ENCODE results near the gene PIGZ.
A peak's percentile ranks its signal among the peaks of the same experiment; 100 is the strongest.
"Not testable (repeated sequence)": the region's sequence is repeated elsewhere in the genome, so short reads cannot be mapped to it uniquely, and the experiment has no call there.

Gene PIGZ

DNA sequence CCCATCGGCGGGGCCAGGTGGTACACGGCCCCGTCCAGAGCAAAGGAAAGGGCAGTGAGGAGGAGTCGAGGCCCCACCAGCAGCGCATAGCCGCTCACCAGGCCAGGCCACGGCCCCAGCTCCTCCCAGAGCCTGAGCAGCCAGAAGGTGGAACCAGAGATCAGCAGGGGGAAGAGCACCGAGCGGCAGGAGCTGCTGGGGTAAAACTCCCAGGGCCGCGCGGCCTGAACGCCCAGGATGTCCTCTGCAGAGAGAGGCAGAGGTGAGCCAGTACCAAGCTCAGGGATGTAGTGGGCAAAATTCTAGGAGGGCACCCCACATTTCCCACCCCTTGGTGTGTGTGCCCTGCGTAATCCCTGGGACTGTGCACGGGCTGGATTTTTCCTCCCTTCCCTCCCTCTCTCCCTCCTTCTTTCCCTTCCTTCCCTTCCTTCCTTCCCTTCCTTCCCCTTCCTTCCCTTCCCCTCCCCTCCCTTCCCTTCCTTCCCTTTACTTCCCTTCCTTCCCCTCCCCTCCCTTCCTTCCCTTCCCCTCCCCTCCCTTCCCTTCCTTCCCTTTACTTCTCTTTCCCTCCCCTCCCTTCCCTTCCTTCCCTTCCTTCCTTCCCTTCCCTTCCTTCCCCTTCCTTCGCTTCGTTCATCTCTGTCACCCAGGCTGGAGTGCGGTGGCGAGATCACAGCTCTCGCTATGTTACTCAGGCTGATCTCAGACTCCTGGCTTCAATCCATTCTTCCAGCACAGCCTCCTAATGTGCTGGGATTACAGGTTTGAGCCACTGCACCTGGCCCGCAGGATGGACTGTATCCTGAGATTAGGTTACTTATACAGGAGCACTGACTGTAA is 20.0 kb downstream of the PIGZ start:
- no peak for DNase-seq

DNA sequence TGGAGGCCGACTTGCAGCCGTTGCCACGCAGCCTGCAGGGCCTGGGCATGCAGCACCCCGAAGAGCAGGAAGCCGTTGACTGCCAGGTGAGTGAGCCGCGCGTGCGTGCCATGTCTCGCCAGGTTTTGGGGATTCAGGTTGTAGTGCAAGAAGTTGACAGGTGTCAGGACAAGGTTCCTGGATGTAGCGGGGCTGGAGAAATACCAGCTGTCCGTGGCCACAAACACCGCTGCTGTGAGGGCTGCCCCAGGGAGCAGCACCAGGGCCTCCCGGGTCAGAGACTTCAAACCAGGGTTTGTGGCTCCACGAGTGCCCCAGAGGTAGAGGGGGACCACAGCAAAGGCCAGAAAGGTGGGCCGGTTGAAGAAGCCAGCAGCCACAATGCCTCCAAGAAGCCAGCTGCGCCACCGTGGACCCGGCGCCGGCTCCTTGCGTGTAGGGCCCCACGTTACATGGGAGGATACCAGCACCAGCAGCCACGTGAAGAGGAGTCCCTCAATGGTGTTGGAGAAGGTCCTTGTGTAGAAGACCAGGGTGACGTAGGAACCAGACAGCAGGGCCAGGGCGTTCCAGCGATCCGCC is 20.7 kb downstream of the PIGZ start:
- DNase-seq: no peak

DNA sequence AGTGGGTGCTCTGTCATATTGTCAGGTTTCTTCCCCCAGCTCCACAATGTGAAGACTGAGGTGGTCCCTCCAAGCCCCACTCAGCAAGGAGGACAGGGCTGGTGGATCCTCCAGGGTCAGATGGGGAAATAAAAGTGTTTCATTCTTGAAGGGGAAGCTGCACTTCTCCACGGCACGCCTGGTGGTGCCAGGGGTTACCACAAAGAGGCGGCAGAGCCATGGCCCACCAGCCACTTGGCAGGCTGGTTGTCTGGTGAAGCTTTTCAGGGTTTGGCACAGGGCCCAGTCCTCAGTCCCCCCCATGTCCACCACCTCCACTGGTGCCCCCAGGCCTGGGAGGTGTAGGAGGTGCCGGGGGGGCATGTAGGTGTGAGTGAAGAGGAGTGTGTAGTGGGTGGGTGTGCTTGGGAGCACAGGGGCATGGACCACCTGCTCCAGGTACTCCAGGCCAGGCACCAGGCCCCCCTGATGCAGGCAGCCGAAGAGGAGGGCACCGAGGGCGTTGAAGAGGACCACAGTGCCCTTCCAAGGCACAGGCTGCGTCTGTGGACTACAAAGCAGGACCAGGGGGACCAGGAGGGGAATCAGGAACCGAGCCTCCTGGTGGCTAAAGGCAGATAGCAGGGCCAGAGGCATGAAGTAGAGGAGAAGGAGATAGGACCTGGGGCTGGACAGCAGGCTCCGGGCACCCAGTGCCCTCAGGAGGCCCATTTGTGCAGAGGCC is 21.3 kb downstream of the PIGZ start:
- DNase-seq: no peak

DNA sequence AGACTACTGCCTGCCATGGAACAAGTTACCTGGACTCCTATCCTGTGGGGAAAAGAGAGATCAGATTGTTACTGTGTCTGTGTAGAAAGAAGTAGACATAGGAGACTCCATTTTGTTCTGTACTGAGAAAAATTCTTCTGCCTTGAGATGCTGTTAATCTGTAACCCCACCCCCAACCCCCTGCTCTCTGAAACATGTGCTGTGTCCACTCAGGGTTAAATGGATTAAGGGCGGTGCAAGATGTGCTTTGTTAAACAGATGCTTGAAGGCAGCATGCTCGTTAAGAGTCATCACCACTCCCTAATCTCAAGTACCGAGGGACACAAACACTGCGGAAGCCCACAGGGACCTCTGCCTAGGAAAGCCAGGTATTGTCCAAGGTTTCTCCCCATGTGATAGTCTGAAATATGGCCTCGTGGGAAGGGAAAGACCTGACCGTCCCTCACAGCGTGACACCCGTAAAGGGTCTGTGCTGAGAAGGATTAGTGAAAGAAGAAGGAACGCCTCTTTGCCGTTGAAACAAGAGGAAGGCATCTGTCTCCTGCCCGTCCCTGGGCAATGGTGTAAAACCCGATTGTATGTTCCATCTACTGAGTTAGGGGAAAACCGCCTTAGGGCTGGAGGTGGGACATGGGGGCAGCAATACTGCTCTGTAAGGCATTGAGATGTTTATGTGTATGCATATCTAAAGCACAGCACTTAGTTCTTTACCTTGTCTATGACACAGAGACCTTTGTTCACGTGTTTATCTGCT is 24.4 kb downstream of the PIGZ start:
- not testable (repeated sequence) for DNase-seq

DNA sequence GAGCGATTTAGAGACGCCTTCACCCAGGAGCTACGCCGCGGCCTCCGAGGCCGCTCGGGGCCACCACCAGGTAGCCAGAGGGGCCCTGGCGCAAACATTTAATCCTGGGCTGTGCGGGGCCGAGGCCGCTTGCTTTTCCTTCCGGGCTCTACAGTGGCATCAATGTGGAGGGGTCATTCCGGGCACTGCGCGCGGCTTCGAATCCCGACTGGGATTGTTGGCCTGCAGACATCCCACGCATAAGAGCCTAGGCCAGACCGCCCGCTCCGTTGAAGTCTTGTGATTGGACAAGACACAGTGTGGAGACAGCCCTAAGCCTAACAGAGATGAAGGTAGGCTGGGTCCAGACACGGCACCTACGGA is 25.7 kb downstream of the PIGZ start:
- DNase-seq: no peak

DNA sequence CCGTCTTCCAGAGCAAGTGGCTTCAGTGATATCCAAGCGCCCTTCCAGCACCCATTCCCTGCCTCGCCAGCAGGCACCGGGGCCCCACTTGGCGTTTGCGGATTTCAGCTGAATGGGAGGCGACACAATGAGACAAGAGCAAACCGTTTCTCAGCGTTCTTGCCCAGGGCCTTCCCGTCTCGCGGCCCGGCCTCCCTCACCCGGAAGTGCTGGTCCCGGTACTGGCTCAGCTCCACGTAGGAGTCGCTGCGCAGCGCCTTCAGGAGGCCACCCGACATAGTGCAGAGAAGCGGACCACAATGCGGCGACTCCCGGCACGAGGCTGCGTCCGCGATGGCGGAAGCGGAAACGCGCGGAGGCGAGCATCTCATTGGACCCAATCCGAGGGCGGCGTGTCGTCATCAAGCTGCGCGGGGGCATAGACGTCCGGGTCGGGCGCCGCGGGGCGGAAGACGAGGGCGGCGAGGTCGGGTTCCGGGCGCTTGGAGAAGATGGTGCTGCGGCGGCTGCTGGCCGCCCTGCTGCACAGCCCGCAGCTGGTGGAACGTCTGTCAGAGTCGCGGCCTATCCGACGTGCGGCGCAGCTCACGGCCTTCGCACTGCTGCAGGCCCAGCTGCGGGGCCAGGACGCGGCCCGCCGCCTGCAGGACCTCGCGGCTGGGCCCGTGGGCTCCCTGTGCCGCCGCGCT is 26.3 kb downstream of the PIGZ start, which contains the start of gene NCBP2:
TSS of gene NCBP2 (minus strand) at position 303 of the 689 bp plus-strand sequence. CDS start at position 278, 25 bp downstream.
- DNase-seq: peak; percentile 96

DNA sequence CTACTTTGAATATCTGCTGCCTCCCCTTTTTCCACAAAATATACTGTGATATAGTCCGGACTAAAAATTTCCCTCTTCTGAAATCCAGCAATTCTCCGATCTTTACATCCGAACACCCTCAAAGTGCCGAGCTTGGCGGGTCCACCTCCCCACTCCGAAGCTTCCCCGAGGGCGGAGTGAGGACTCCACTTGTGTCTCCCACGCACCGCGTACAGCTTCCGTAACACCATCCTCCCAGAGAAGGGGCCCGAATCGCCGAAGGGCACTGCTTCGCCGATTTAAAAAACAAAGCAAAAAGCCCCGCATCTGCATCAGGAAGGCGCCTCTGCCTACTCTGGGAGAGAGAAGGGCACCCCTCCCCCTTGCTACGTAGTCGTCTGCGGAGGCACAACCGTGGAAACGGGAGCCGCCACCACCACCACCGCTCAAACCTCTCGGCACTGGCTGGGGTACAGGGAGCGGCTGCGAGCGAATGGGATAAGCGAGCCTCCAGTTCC is 26.9 kb downstream of the PIGZ start:
- DNase-seq: no peak

DNA sequence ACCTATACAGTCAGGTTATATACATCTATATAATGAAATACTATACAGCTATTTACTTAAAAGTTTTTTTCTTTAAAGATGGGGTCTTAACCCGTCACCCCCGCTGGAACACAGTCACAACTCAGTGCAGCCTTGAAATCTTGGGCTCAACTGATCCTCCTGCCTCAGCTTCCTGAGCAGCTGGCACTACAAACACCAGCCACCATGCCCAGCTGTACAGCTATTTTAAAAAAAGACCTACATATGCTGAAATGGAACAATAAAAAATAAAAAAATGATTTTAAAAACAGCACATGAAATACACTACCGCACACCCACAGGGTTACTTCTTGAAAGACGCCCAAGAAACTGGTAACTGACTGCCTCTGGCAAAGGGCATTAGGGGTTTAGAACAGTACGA is 30.1 kb downstream of the PIGZ start:
- DNase-seq: peak; percentile 11

DNA sequence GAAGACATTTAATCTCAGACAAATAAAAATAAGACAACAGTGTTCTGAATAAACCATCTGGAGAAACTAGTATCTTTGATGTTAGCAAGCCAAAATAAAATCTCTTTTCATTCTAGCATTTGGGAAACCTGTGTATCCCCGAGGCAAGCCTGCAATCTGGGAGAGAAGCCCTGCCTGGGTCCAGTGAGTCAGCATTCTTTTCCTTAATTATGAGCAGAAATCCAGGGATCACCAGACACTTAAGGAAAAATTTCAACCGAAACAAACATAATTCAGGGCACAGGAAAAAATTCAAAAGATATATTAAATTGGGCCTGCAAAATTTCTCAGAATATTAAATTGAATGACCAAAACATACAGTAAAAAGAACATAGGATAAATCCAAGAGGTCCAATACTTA is 30.5 kb downstream of the PIGZ start:
- no peak for DNase-seq

DNA sequence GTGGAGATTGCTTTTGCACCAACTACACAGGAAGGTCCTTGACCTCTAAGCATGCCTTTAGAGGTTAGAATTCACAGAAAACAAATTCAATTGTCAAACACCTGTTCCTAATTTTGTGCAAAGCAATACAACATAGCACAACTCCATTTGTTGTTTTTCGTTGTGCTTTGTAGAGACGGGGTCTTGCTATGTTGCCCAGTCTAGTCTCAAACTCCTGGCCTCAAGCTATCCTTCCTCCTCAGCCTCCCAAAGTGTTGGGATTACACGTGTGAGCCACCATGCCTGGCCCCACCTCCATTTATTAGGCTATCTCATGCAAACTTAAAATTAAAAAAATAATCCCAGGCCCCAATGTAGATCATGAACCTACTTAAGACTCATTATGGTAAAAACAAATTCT is 32.3 kb downstream of the PIGZ start:
- no peak for DNase-seq

DNA sequence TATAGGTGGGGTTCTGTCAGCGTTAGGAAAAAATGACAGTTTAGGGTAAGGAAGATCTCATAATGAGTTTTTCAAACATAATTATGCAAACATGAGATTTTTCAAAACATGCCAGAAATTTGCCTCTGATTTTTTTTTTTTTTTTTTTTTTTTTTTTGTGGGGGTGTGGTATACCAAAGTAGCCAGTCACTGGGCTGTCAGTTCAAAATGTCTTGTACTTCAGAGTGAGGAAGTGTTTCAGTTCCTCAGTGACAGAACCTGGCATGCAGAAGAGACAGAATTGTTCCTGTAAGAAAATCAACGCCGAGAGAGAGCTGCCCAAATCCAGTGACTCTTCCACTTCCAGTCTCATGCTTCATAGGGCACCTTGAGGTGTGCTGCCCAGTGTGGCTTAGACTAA is 36.0 kb downstream of the PIGZ start:
- no peak for DNase-seq

DNA sequence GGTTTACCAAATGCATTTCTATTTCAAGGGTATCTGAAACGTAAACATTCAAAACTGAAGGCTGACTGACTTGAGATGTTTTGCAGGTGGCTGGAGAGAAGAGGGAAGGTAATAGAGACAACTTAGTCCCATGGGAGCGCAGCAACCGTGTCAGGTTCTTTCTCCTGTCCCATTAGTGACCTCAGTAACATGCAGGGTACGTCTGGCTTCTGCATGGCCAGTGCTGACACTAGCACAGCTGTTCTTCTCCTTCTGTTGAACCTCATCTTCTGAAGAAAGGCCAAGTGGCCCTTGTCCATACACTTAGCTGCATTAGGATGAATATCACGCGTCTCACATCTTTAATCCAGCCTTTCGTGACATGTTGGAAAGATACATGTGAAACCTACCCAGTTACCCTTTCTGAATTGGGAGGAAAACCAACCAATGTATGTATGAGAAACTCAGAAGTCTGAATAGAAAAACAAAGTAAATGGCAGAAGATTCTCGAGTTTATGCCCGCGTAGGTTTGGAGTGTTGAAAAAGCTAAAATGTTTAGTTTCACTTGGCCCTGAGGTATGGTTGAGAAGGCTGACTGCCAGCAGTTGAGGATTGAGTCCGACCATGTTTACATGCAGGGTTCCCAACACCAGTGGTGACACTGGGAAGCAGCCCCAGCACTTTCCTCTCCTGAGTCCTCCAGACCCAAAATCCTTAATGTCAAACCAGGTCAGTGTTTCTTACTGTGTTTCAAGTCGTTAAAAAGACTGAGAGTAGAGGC is 36.6 kb downstream of the PIGZ start:
- no peak for DNase-seq

DNA sequence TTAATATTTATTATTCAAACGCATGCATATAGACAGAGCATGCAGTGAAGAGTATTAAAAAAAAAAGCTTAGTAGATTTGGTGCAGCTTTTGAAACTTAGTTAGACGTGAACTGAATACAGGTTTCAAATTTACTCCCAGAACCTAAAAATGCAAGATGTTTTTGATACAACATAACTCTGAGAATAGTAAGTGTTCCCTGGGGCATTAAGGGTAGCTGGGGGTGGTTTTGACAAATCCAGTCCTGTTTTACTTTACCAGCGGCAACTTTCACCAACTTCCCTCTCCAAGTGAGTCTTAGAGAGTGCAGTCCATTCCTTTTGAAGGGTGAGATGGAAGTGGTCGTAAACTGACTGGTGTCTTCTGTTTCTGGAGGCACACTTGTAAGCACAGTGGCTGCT is 37.5 kb downstream of the PIGZ start:
- no peak for DNase-seq

DNA sequence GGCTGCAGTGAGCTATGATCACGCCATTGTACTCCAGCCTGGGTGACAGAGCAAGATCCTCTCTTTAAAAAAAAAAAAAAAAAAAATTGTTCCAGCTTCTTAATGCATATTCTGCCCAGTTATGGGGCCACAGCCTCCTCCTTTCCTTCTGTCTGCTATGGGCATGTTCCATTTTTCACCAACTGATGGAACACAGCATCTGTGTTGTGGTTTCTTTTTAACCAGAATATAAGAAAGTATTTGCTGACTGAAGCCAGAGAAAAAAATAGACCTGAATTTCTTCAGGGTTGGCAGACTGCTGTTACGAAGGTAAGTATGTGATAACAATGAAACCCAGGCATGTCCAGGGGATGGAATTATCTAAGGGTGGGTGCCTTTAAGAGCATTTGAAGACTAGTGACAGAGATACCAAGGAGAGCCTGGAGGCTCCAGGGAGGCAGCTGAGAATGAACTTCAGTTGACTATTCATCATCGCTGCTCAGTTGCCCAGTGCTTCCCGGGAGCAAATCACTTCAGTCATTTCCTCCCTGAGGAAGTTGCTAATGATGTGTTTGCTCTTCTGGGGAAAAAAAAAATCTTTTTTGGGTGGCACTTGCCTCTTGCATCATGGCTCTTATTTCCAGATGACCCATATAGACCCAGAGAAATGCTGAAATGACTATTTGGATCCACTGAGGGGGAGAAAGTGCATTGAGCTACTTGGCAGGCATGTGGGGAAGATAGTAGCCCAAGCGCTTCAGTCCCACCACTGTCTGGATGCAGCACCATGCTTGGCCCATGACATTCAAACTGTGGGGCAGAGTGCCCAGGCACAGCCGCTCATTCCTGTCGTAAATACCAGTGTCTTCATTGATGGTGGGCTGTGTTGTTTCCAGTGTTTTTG is 40.8 kb downstream of the PIGZ start:
- no peak for DNase-seq

DNA sequence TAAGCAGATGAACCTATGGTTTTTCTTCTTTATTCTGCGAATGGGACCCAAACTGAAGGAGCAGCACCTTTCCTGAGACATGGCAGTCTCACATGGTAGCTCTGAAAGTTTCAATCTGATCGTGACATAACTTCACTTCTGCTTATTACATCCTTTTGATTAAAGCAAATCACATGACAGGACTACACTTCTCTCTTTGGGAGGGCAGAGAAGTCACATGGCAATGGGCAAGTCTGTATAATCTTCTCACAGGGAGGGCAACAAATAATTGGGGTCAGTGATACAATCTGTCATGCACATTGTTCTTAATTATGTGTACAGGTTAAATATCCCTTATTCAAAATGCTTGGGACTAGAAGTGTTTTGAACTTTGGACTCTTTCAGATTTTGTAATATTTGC is 47.9 kb downstream of the PIGZ start:
- DNase-seq: no peak

DNA sequence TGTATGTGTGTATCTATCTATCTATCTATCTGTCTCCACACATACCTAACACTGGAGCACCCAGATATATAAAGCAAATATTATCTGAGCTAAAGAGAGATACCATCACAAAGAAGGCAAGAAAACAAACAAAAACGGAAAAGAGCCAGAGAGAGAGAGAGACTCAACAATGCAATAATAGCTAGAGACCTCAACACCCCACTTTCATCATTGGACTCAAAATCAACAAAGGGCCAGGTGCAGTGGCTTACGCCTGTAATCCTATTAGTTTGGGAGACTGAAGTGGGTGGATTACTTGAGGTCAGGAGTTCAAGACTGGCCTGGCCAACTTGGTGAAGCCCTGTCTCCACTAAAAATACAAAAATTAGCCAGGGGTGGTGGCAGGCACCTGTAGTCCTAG is 49.7 kb downstream of the PIGZ start:
- DNase-seq: no peak

DNA sequence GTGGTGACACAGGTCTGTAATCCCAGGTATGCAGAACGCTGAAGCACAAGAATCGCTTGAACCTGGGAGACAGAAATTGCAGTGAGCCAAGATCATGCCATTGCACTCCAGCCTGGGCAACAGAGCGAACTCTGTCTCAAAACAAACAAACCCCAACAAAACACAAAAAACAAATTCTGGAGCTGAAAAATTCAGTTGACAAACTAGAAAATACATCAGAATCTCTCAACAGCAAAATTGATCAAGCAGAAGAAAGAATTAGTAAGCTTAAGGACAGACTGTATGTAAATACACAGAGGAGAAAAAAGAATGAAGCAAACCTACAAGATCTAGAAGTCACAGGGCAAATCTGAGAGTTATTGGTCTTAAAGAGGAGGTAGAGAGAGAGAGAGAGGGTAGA is 51.6 kb downstream of the PIGZ start:
- no peak for DNase-seq

DNA sequence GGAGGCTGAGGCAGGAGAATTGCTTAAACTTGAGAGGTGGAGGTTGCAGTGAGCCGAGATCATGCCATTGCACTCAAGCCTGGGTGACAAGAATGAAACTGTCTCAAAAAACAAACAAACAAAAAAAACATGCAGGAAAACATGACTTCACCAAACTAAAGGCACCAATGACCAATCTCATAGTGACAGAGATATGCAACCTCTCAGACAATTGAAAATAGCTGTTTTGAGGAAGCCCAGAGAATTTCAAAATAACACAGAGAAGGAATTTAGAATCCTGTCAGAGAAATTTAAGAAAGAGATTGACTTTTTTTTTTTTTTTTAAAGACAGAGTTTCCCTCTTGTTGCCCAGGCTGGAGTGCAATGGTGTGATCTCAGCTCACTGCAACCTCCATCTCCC is 52.4 kb downstream of the PIGZ start:
- DNase-seq: no peak

DNA sequence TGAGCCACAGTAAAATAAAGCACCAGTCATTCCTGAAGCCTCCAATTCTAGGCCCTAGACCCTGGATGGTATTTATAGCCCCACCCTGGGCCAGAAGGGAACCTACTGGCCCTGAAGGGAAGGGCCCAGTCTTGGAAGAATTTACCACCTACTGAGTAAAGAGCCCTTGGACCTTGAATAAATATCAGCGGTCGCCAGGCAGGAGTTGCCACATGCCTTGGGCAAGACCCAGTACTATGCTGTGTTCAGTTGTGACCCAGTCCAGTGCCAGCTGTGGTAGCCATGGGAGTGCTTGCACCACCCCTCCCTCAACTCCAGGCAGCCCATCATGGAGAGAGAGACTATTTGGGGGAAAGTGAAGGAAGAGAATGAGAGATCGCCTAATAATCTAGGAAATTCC is 53.3 kb downstream of the PIGZ start:
- no peak for DNase-seq

DNA sequence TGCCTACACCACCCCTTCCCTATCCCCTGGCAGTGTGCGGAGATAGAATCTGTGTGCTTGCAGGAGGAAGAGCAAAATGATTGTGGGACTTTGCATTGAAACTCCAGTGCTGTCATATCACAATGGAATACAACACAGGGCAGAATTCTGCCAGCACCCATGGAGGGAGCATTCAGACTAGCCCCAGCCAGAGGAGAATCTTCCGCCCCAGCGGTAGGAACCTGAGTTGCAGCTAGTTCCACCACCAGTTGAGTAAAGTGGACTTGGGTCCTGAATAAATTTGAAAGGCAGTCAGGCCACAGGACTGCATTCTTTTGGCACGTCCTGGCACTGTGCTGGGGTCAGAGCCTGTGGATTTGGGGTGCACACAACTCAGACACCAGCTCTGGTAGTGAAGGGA is 53.8 kb downstream of the PIGZ start:
- DNase-seq: no peak

DNA sequence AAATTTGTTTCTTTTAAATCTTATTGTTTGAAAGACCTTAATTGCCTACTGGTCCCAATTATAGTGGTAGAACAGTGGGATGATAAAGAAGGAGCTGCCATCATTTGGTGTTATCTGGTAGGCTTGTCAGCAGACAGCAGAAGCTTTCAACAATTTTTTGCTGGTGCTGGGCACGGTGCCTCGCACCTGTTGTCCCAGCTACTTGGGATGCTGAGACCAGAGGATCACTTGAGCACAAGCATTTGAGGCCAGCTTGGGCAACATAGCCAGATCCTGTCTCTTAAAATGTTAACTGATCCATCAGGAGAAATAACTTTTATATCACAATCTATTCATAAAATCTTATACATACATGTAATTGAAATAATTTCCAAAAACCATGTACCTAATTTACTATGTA is 64.9 kb downstream of the PIGZ start:
- DNase-seq: no peak
